ENCODE measurements around the gene TBXA2R.

DNA sequence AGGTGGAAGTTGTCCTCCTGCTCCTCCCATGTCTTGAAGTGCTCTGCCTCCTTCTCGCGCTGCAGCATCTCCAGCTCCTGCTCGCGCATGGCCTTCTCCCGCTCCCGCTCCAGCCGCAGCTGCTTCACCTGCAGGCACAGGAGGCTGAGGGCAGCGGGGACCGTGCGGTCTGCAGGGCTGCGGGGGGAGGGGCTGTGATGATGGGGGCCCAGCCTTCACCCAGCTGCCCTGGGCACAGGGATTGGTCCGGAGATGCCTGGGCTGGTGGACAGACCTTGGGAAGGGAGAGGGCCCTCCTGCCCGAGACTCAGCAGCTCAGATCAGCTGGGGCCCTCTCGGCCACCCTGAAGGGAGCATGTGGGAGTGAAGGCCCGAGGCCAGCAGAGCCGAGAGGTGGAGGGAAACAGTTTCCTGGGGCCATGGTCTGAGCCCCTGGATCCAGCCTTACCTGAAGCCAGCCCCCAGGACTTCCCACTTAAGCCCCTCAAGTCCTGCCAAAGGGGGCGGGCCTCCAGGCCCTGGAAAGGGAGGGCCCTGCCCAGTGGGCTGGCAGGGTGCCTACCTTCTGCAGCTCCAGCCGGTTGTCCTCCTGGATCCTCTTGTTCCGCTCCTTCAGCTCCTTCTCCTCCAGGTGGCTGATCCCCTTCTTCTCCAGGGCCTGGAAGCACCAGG is 13.6 kb upstream of the TBXA2R start:
- TF ChIP-seq, protein P1, sequence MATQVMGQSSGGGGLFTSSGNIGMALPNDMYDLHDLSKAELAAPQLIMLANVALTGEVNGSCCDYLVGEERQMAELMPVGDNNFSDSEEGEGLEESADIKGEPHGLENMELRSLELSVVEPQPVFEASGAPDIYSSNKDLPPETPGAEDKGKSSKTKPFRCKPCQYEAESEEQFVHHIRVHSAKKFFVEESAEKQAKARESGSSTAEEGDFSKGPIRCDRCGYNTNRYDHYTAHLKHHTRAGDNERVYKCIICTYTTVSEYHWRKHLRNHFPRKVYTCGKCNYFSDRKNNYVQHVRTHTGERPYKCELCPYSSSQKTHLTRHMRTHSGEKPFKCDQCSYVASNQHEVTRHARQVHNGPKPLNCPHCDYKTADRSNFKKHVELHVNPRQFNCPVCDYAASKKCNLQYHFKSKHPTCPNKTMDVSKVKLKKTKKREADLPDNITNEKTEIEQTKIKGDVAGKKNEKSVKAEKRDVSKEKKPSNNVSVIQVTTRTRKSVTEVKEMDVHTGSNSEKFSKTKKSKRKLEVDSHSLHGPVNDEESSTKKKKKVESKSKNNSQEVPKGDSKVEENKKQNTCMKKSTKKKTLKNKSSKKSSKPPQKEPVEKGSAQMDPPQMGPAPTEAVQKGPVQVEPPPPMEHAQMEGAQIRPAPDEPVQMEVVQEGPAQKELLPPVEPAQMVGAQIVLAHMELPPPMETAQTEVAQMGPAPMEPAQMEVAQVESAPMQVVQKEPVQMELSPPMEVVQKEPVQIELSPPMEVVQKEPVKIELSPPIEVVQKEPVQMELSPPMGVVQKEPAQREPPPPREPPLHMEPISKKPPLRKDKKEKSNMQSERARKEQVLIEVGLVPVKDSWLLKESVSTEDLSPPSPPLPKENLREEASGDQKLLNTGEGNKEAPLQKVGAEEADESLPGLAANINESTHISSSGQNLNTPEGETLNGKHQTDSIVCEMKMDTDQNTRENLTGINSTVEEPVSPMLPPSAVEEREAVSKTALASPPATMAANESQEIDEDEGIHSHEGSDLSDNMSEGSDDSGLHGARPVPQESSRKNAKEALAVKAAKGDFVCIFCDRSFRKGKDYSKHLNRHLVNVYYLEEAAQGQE (IDR thresholded peaks at IDR 0.05) = no peak
- TF ChIP-seq HNF4G (IDR thresholded peaks at IDR 0.05) (no peak), RAD21 (IDR thresholded peaks at IDR 0.05) (no peak), CTCF (IDR thresholded peaks at IDR 0.05; ENCODE audit: low read depth, low read length, missing input control) (no peak), TAF1 (conservative IDR thresholded peaks at IDR 0.05) (no peak), EGR1 (IDR thresholded peaks at IDR 0.05; ENCODE audit: low read depth in 2 of 2) (no peak)

Measured in liver (tissue), 3 donors.